Neuron (in vitro differentiated cells): ENCODE results near the gene INPP5A.

Experiments used
- H2AFZ ChIP-seq: one replicate; pipeline ENCODE4 v1.6.1; 2013; ENCODE audit warnings: low read depth, mild to moderate bottlenecking, inconsistent platforms, low read length, moderate library complexity
- H3K27me3 ChIP-seq: one replicate; pipeline ENCODE4 v1.6.1; 2013; ENCODE audit warnings: low read length; ENCODE audit not compliant: insufficient read depth
- H3K36me3 ChIP-seq: one replicate; pipeline ENCODE4 v1.6.1; 2013; ENCODE audit warnings: low read length; ENCODE audit not compliant: insufficient read depth
- H3K4me1 ChIP-seq: one replicate; pipeline ENCODE4 v1.6.1; 2013; ENCODE audit warnings: low read length; ENCODE audit not compliant: insufficient read depth
- H3K4me3 ChIP-seq: 2 replicates; pipeline ENCODE4 v1.5.1; 2013; ENCODE audit warnings: mild to moderate bottlenecking, low read length, moderate library complexity
- H3K9me3 ChIP-seq: one replicate; pipeline ENCODE4 v1.6.1; 2013; ENCODE audit warnings: low read length

Gene INPP5A

GRCh38 chr10:132804785-132805426, 267.3 kb downstream of the INPP5A start:
- no peaks in the 10 kb centered on the region for H3K36me3 ChIP-seq
- no peak overlapping the region for H3K4me3 ChIP-seq
- peaks cover 6% of the 10 kb centered on the region for H3K4me1 ChIP-seq
- H3K27me3 ChIP-seq = no peaks in the 10 kb centered on the region
- no peak overlapping the region for H2AFZ ChIP-seq
- peaks cover 12% of the 10 kb centered on the region for H3K9me3 ChIP-seq

GRCh38 chr10:132805599-132805998, 268.0 kb downstream of the INPP5A start:
- Histone ChIP-seq H3K4me1 (peaks cover 6% of the 10 kb centered on the region), H3K4me3 (no peak overlapping the region), H3K36me3 (no peaks in the 10 kb centered on the region), H2AFZ (no peak overlapping the region), H3K9me3 (peaks cover 12% of the 10 kb centered on the region), H3K27me3 (peaks cover 3% of the 10 kb centered on the region)

- Histone ChIP-seq H3K9me3 (peaks cover 12% of the 10 kb centered on the region), H3K27me3 (peaks cover 3% of the 10 kb centered on the region), H3K36me3 (no peaks in the 10 kb centered on the region), H2AFZ (no peak overlapping the region), H3K4me3 (no peak overlapping the region), H3K4me1 (peaks cover 6% of the 10 kb centered on the region)
These were observed 268.5 kb downstream of the INPP5A start for GRCh38 chr10:132806110-132806509.

GRCh38 chr10:132806561-132807003, 269.0 kb downstream of the INPP5A start:
- Histone ChIP-seq H3K27me3 (peaks cover 3% of the 10 kb centered on the region), H3K36me3 (no peaks in the 10 kb centered on the region), H2AFZ (no peak overlapping the region), H3K4me3 (no peak overlapping the region), H3K4me1 (peaks cover 6% of the 10 kb centered on the region), H3K9me3 (peaks cover 12% of the 10 kb centered on the region)

GRCh38 chr10:132807621-132808049, 270.0 kb downstream of the INPP5A start:
- Histone ChIP-seq H3K27me3 (peaks cover 3% of the 10 kb centered on the region), H3K9me3 (peaks cover 7% of the 10 kb centered on the region), H3K4me3 (no peak overlapping the region), H2AFZ (no peak overlapping the region), H3K4me1 (peaks cover 6% of the 10 kb centered on the region), H3K36me3 (no peaks in the 10 kb centered on the region)

GRCh38 chr10:132808383-132809231, 271.0 kb downstream of the INPP5A start:
- H3K9me3 ChIP-seq = peaks cover 7% of the 10 kb centered on the region
- H3K4me3 ChIP-seq = no peak overlapping the region
- no peaks in the 10 kb centered on the region for H3K36me3 ChIP-seq
- H2AFZ ChIP-seq = no peak overlapping the region
- peaks cover 6% of the 10 kb centered on the region for H3K4me1 ChIP-seq
- peaks cover 3% of the 10 kb centered on the region for H3K27me3 ChIP-seq

GRCh38 chr10:132809232-132810140, 271.9 kb downstream of the INPP5A start:
- Histone ChIP-seq H3K27me3 (peaks cover 3% of the 10 kb centered on the region), H3K4me1 (peaks cover 6% of the 10 kb centered on the region), H3K4me3 (no peak overlapping the region), H3K36me3 (no peaks in the 10 kb centered on the region), H2AFZ (no peak overlapping the region), H3K9me3 (peaks cover 7% of the 10 kb centered on the region)

- H3K9me3 ChIP-seq = peaks cover 7% of the 10 kb centered on the region
- H3K27me3 ChIP-seq = peaks cover 6% of the 10 kb centered on the region
- H3K4me1 ChIP-seq = peaks cover 4% of the 10 kb centered on the region
- H3K36me3 ChIP-seq = no peaks in the 10 kb centered on the region
- H2AFZ ChIP-seq = no peak overlapping the region
- no peak overlapping the region for H3K4me3 ChIP-seq
These were observed 272.7 kb downstream of the INPP5A start for GRCh38 chr10:132810141-132810806.

GRCh38 chr10:132810807-132811700, 273.5 kb downstream of the INPP5A start:
- no peaks in the 10 kb centered on the region for H3K4me1 ChIP-seq
- peaks cover 7% of the 10 kb centered on the region for H3K9me3 ChIP-seq
- H2AFZ ChIP-seq = no peak overlapping the region
- H3K36me3 ChIP-seq = no peaks in the 10 kb centered on the region
- peaks cover 7% of the 10 kb centered on the region for H3K27me3 ChIP-seq
- H3K4me3 ChIP-seq = no peak overlapping the region

GRCh38 chr10:132811891-132812481, 274.4 kb downstream of the INPP5A start:
- Histone ChIP-seq H3K36me3 (no peaks in the 10 kb centered on the region), H3K4me1 (no peaks in the 10 kb centered on the region), H3K4me3 (no peak overlapping the region), H3K9me3 (peaks cover 2% of the 10 kb centered on the region), H3K27me3 (peaks cover 7% of the 10 kb centered on the region), H2AFZ (no peak overlapping the region)

GRCh38 chr10:132812520-132812919, 274.9 kb downstream of the INPP5A start:
- Histone ChIP-seq H3K27me3 (peaks cover 7% of the 10 kb centered on the region), H2AFZ (no peak overlapping the region), H3K4me1 (no peaks in the 10 kb centered on the region), H3K9me3 (peaks cover 2% of the 10 kb centered on the region), H3K4me3 (no peak overlapping the region), H3K36me3 (no peaks in the 10 kb centered on the region)
